ENCODE results near the gene AMPD2. TPM values are rescaled to one million over a fixed set of nuclear protein-coding genes. Genes with fewer than 3 reads are reported as not detected.
A peak's percentile ranks its signal among the peaks of the same experiment; 100 is the strongest.

The AMPD2 gene
- total RNA-seq, 6 donors from 2014 or later: 39.5 to 183 (median 58.9) TPM

DNA sequence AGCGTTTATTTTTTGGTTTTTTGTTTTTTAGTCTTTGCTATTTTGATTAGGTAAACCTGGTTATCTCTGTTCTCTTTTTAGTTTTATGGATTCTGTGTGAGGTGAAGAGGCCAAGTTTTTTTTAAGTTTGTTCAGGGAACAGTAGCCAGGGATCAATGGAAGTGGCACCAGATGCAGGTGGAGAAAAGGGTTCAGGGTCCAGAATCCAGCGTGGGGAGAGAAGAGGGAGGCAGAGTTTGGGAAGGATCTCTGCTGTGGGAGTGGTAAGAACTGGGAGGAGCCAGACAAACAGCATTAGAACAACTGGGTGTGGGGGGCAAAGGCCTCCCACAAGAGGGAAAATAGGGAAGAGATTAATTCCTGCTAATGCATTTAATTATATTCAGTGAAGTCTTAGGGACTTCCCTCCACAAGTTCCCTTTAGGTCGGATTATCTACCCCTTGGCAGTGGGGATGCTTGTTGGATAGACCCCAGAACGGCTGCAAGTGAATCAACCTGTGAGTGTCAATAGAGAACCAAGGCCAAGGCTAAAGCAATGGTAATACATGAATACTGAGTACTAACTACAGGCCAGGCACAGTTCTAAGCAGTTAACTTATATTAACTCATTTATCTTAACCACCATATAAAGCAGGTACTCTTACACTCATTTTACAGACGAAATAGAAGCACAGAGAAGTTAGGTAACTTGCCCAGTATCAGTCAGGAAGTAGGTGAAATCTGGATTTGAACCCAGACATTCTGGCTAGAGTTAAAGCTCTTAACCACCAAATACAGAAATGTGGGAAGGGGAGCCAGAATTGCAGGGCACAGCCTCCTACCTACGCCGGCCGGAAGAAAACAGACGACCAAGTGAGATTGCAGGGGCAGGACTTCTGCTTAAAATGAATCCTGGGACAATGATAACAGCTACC is 719 bp upstream of the AMPD2 start:
- no peak for TF ChIP-seq EP300 (IDR thresholded peaks at IDR 0.05)
- TF ChIP-seq POLR2A (IDR thresholded peaks at IDR 0.05): no peak
- TF ChIP-seq, protein P1, sequence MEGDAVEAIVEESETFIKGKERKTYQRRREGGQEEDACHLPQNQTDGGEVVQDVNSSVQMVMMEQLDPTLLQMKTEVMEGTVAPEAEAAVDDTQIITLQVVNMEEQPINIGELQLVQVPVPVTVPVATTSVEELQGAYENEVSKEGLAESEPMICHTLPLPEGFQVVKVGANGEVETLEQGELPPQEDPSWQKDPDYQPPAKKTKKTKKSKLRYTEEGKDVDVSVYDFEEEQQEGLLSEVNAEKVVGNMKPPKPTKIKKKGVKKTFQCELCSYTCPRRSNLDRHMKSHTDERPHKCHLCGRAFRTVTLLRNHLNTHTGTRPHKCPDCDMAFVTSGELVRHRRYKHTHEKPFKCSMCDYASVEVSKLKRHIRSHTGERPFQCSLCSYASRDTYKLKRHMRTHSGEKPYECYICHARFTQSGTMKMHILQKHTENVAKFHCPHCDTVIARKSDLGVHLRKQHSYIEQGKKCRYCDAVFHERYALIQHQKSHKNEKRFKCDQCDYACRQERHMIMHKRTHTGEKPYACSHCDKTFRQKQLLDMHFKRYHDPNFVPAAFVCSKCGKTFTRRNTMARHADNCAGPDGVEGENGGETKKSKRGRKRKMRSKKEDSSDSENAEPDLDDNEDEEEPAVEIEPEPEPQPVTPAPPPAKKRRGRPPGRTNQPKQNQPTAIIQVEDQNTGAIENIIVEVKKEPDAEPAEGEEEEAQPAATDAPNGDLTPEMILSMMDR (IDR thresholded peaks at IDR 0.05): no peak
- TF ChIP-seq POLR2AphosphoS5 (IDR thresholded peaks at IDR 0.05): no peak
- Histone ChIP-seq H3K27me3 (no peaks in the 10 kb centered on the region), H3K27ac (peak overlapping the region; percentile 86 to 93 (median 88)), H3K9me3 (no peaks in the 10 kb centered on the region), H3K36me3 (no peaks in the 10 kb centered on the region), H3K4me3 (peak overlapping the region; percentile 49 to 90 (median 74)), H3K4me1 (peaks cover 37 to 76% (median 63%) of the 10 kb centered on the region in 4 donors)
- WGBS, 2 donors: 42 to 51% methylated on average over 9 of the region's 9 CpGs
- ATAC-seq (ENCODE audit: low FRiP score in 2 of 2) (no peak), DNase-seq (peak in 1 of 2 donors; percentile 21)

DNA sequence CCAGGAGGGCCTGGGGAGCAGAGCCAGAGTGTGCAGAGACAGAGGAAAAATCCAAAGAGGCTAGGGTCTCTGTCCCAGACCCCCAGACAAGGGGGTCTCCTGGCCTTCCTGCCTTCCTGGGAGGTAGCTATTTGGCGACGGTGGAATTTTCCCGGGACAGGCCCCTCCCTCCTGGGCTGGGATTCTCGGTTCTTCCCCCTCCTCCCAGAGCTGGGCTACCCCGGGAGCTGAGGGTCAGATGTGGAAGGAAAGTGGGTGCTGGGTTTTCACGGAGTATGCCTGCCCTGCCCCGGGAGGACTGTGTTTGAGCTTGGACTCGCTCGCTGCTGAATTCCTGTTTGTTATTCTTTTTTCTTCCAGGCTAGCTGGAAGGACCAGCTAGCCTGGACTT is 759 bp downstream of the AMPD2 start:
- 0% methylated on average over 7 to 9 of the region's 9 CpGs for WGBS, 2 donors
- Histone ChIP-seq H3K36me3 (no peaks in the 10 kb centered on the region), H3K4me1 (peaks cover 47 to 77% (median 66%) of the 10 kb centered on the region in 4 donors), H3K27me3 (no peaks in the 10 kb centered on the region), H3K27ac (peak overlapping the region; percentile 86 to 93 (median 88)), H3K4me3 (peak overlapping the region; percentile 49 to 90 (median 74)), H3K9me3 (no peaks in the 10 kb centered on the region)
- TF ChIP-seq, protein P1 (IDR thresholded peaks at IDR 0.05): no peak
- no peak for TF ChIP-seq POLR2AphosphoS5 (IDR thresholded peaks at IDR 0.05)
- TF ChIP-seq POLR2A (IDR thresholded peaks at IDR 0.05): no peak
- no peak for TF ChIP-seq EP300 (IDR thresholded peaks at IDR 0.05)
- DNase-seq (peak in 1 of 2 donors; percentile 59), ATAC-seq (ENCODE audit: low FRiP score in 2 of 2) (peak; percentile 6 to 42)

DNA sequence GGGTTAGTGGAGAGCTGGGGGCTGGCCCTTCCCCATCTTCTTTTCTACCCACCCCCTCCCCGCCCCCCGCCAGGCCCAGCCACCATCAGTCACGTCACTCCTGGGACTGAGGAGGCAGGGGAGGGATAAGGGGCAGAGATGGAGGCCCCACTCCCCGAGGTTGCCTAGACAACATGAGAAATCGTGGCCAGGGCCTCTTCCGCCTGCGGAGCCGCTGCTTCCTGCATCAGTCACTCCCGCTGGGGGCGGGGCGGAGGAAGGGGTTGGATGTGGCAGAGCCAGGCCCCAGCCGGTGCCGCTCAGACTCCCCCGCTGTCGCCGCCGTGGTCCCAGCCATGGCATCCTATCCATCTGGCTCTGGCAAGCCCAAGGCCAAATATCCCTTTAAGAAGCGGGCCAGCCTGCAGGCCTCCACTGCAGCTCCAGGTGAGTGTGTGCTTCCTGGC is 1.2 kb downstream of the AMPD2 start:
- Histone ChIP-seq H3K27me3 (no peaks in the 10 kb centered on the region), H3K9me3 (no peaks in the 10 kb centered on the region), H3K27ac (peak overlapping the region; percentile 86 to 93 (median 88)), H3K36me3 (peaks cover 0 to under 1% (median 0%) of the 10 kb centered on the region in 4 donors), H3K4me3 (peak overlapping the region; percentile 49 to 90 (median 74)), H3K4me1 (peaks cover 47 to 73% (median 64%) of the 10 kb centered on the region in 4 donors)
- peak; percentile 87 to 89 for ATAC-seq (ENCODE audit: low FRiP score in 2 of 2)
- TF ChIP-seq POLR2AphosphoS5 (IDR thresholded peaks at IDR 0.05) (peak; percentile 73 to 74), EP300 (IDR thresholded peaks at IDR 0.05) (no peak), POLR2A (IDR thresholded peaks at IDR 0.05) (peak in 1 of 4 donors; percentile 41)
- peak; percentile 93 to 98 for DNase-seq
- 2% methylated on average over 14 of the region's 18 CpGs; no CpG with 5 or more reads in 1 of the 2 donors for WGBS, 2 donors

DNA sequence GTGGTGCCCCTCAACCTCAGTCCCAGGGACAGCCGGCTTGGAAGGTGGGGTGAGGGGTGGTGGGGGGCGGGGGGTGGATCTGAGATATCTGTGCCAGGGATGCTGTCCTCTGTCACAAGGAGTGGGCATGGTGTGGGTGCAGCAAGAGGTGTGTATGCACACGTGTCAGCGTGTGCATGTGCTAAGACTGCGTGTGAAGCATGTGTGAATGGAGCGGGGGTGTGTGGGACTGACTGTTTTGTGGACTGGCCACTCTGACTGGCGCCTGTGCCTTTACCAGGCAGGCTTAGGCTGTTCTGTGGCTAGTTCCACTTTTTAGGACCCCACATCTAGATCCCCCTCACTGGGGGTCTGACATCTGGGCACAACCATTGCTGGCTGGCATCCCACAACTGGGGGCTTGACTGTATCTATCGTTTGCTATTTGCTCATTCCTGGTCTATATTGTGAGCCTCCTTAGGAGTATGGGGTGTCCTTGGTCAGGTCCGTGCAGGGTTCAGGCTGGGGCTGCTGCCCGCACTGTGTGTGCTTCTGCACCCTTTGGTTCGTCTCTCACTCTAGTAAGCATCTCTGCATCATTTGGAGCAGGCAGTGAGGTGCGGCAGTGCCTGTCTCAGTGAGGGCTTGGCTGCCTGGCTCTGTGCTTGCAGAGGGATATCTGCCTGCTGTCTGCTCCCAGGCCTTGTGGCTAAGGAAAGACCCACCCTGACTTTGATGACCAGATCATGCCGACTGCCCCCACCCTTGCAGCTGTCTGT is 1.9 kb downstream of the AMPD2 start:
- WGBS, 2 donors: 44 to 49% methylated on average over 12 to 13 of the region's 13 CpGs

More for the DNA sequence above, 1.9 kb downstream of the AMPD2 start:
- DNase-seq (peak in 1 of 2 donors; percentile 24), ATAC-seq (ENCODE audit: low FRiP score in 2 of 2) (no peak)
- Histone ChIP-seq H3K27me3 (no peaks in the 10 kb centered on the region), H3K9me3 (no peaks in the 10 kb centered on the region), H3K4me1 (peaks cover 45 to 71% (median 59%) of the 10 kb centered on the region in 4 donors), H3K36me3 (peaks cover 0 to 8% (median 5%) of the 10 kb centered on the region in 4 donors), H3K27ac (peak overlapping the region; percentile 86 to 93 (median 88)), H3K4me3 (peak overlapping the region; percentile 49 to 90 (median 74))
- TF ChIP-seq, protein P1 (IDR thresholded peaks at IDR 0.05): no peak
- no peak for TF ChIP-seq POLR2A (IDR thresholded peaks at IDR 0.05)
- TF ChIP-seq EP300 (IDR thresholded peaks at IDR 0.05): no peak
- TF ChIP-seq POLR2AphosphoS5 (IDR thresholded peaks at IDR 0.05): no peak

Measured in upper lobe of left lung (tissue), 6 donors.